Thyroid gland (tissue), 4 donors: ENCODE data around the gene GCNT1.
"Not testable (repeated sequence)": the region's sequence is repeated elsewhere in the genome, so short reads cannot be mapped to it uniquely, and the experiment has no call there.

Source experiments
- CTCF ChIP-seq, 6 experiments: fragments of 200-600 bp in 3 of 6; fragments of 450-650 bp in 3 of 6; sonication (generic) in 3 of 6; IDR thresholded peaks; one replicate each; pipeline ENCODE4 v1.5.1; 2016 to 2019; ENCODE audit warnings: antibody characterized with exemption in 6 of 6, mild to moderate bottlenecking in 2 of 6, inconsistent platforms in 1 of 6, moderate library complexity in 1 of 6
- POLR2A ChIP-seq, 2 donors: fragments of 450-650 bp; IDR thresholded peaks; one replicate each; pipeline ENCODE4 v1.6.1; 2017; ENCODE audit warnings: antibody characterized with exemption in 2 of 2, mild to moderate bottlenecking in 2 of 2, moderate library complexity in 1 of 2

GRCh38 chr9:76523617-76524200, 64.7 kb downstream of the GCNT1 start:
- TF ChIP-seq CTCF, POLR2A (IDR thresholded peaks at IDR 0.05): not testable (repeated sequence)
